Ishikawa (cell line): ENCODE measurements around the gene FAM184A.

Source experiments
- EP300 ChIP-seq: IDR thresholded peaks from 2 replicates; pipeline ENCODE4 v1.6.1; 2012; ENCODE audit warnings: borderline replicate concordance
- FOXM1 ChIP-seq: IDR thresholded peaks from 2 replicates; pipeline ENCODE4 v1.6.1; 2012; ENCODE audit warnings: low read depth, borderline replicate concordance
- MAX ChIP-seq: IDR thresholded peaks from 2 replicates; pipeline ENCODE4 v1.6.1; 2012
- NFIC ChIP-seq: IDR thresholded peaks from 2 replicates; pipeline ENCODE4 v1.6.1; 2012
- RAD21 ChIP-seq: IDR thresholded peaks from 2 replicates; pipeline ENCODE4 v1.6.1; 2012; ENCODE audit warnings: low read depth
- REST ChIP-seq: IDR thresholded peaks from 2 replicates; pipeline ENCODE4 v1.6.1; 2012; ENCODE audit warnings: low read depth, mild to moderate bottlenecking
- TAF1 ChIP-seq: IDR thresholded peaks from 2 replicates; pipeline ENCODE4 v1.6.1; 2012; ENCODE audit warnings: low read depth, mild to moderate bottlenecking
- TEAD4 ChIP-seq: IDR thresholded peaks from 2 replicates; pipeline ENCODE4 v1.6.1; 2012
- YY1 ChIP-seq: IDR thresholded peaks from 2 replicates; pipeline ENCODE4 v1.6.1; 2012; ENCODE audit warnings: low read depth
- ZBTB7A ChIP-seq: IDR thresholded peaks from 2 replicates; pipeline ENCODE4 v1.6.1; 2012; ENCODE audit warnings: low read depth

GRCh38 chr6:119043265-119043664 lies 35.2 kb downstream of the FAM184A start:
- no peak for TF ChIP-seq REST
- no peak for TF ChIP-seq TAF1
- no peak for TF ChIP-seq MAX
- no peak for TF ChIP-seq YY1
- TF ChIP-seq NFIC, result no peak
- TF ChIP-seq EP300, result no peak
- TF ChIP-seq RAD21, result no peak
- TF ChIP-seq FOXM1, result no peak
- TF ChIP-seq TEAD4, result no peak
- TF ChIP-seq ZBTB7A, result no peak
